Transverse colon (tissue), 4 donors: ENCODE data around the gene CYGB. TPM values are rescaled to one million over a fixed set of nuclear protein-coding genes. Genes with fewer than 3 reads are reported as not detected.

Experiments
- DNase-seq: peaks from one replicate; pipeline ENCODE4 v3.0.0-alpha.2; 2019
- H3K27ac ChIP-seq, 4 donors: fragments of 200-600 bp; sonication (generic); 2 replicates each; pipeline ENCODE4 v1.5.1; 2016 to 2018; ENCODE audit warnings: inconsistent platforms in 4 of 4
- H3K27me3 ChIP-seq: fragments of 200-600 bp; sonication (generic); 2 replicates; pipeline ENCODE4 v1.5.1; 2017; ENCODE audit warnings: inconsistent platforms
- H3K36me3 ChIP-seq, 4 donors: fragments of 200-600 bp; sonication (generic); 2 replicates each; pipeline ENCODE4 v1.5.1; 2017 to 2019; ENCODE audit warnings: inconsistent platforms in 4 of 4
- H3K4me1 ChIP-seq, 4 donors: fragments of 200-600 bp; sonication (generic); 2 replicates each; pipeline ENCODE4 v1.5.1; 2017 to 2020; ENCODE audit warnings: inconsistent platforms in 4 of 4
- H3K4me3 ChIP-seq, 4 donors: fragments of 200-600 bp; sonication (generic); 1 replicate in 1 of 4; 2 replicates in 3 of 4; pipeline versions ENCODE4 v1.5.1 to v1.6.1; 2017 to 2019; ENCODE audit warnings: inconsistent platforms in 4 of 4
- H3K9me3 ChIP-seq, 2 donors: fragments of 200-600 bp; sonication (generic); 2 replicates each; pipeline ENCODE4 v1.5.1; 2017 to 2019; ENCODE audit warnings: inconsistent platforms in 2 of 2
- CTCF ChIP-seq, 5 experiments: fragments of 200-600 bp in 3 of 5; fragments of 450-650 bp in 2 of 5; sonication (generic) in 3 of 5; IDR thresholded peaks; 1 replicate in 2 of 5; 2 replicates in 3 of 5; pipeline ENCODE4 v1.5.1; 2016 to 2017; ENCODE audit warnings: antibody characterized with exemption in 5 of 5, inconsistent platforms in 3 of 5, mild to moderate bottlenecking in 2 of 5, moderate library complexity in 1 of 5
- EP300 ChIP-seq: sonication (generic); formaldehyde crosslinking; IDR thresholded peaks from one replicate; pipeline ENCODE4 v1.6.1; 2017; ENCODE audit warnings: antibody characterized with exemption, low read depth
- POLR2A ChIP-seq: fragments of 450-650 bp; IDR thresholded peaks from one replicate; pipeline ENCODE4 v1.6.1; 2016; ENCODE audit warnings: antibody characterized with exemption, mild to moderate bottlenecking, moderate library complexity
- POLR2AphosphoS5 ChIP-seq, 3 donors: sonication (generic); formaldehyde crosslinking; IDR thresholded peaks; one replicate each; pipeline ENCODE4 v1.6.1; 2016; ENCODE audit warnings: antibody characterized with exemption in 3 of 3
- WGBS, 2 donors: methylation state at CpG; one replicate each; pipeline ENCODE4 v1.1.5; 2018; ENCODE audit warnings: low coverage in 1 of 2; 5-methylcytosine and 5-hydroxymethylcytosine counted together
- in situ Hi-C, 4 donors: fragments of 200-750 bp; cut with MboI; loops; one replicate each; pipeline versions ENCODE4 v1.15.0 to v1.15.1; 2017; ENCODE audit warnings: low sequenced_read_pairs in 3 of 4, low pct_ligation_motif_present in 1 of 4, low pct_unique_long_range_greater_than_20kb in 1 of 4
- intact Hi-C: fragments of 100-400 bp; cut with DNase I; formaldehyde crosslinking; loops from one replicate; pipeline ENCODE4 v1.15.1; 2023; ENCODE audit warnings: low total_unique reads
- total RNA-seq, 4 donors: library from RNA; depleted of rRNA; stranded (reverse); fragments of >200 nt; gene quantifications; one replicate each; pipeline ENCODE4 v1.1.0, GENCODE V29; 2016

CYGB gene
- total RNA-seq, 4 donors from 2014 or later = 7.5 to 20.1 (median 11.3) TPM

- H3K4me1 ChIP-seq = peaks cover 13 to 40% (median 26%) of the 10 kb centered on the region in 4 donors
- in situ Hi-C loops (loop anchor here in 1 of 4 donors (25.0 kb wide), 1 partner anchor 170 kb away; the partner anchor contains the start of gene MXRA7), intact Hi-C loops (loop anchor here (5.0 kb wide), 1 partner anchor 1665 kb away; no protein-coding TSS in a partner anchor)
- H3K27me3 ChIP-seq = peaks cover 34% of the 10 kb centered on the region
- H3K27ac ChIP-seq = peak overlapping the region in 1 of 4 donors; percentile 26
- 83 to 91% methylated on average over 6 to 10 of the region's 10 CpGs for WGBS, 2 donors
- DNase-seq = no peak
- no peak overlapping the region for H3K4me3 ChIP-seq
- no peaks in the 10 kb centered on the region for H3K36me3 ChIP-seq
- TF ChIP-seq CTCF (IDR thresholded peaks at IDR 0.05) (no peak), POLR2A (no peak), EP300 (no peak), POLR2AphosphoS5 (IDR thresholded peaks at IDR 0.05) (no peak)
- H3K9me3 ChIP-seq = no peaks in the 10 kb centered on the region
Observed at GRCh38 chr17:76542566-76542971, 5.1 kb upstream of the CYGB start.

- TF ChIP-seq POLR2AphosphoS5 (IDR thresholded peaks at IDR 0.05) (no peak), POLR2A (no peak), CTCF (IDR thresholded peaks at IDR 0.05) (no peak), EP300 (no peak)
- in situ Hi-C loops = loop anchor here in 1 of 4 donors (25.0 kb wide), 1 partner anchor 170 kb away; the partner anchor contains the start of gene MXRA7
- Histone ChIP-seq H3K4me3 (no peak overlapping the region), H3K27me3 (peaks cover 39% of the 10 kb centered on the region), H3K27ac (peak overlapping the region; percentile 26 to 56 (median 39)), H3K36me3 (no peaks in the 10 kb centered on the region), H3K9me3 (no peaks in the 10 kb centered on the region), H3K4me1 (peaks cover 10 to 41% (median 26%) of the 10 kb centered on the region in 4 donors)
- WGBS, 2 donors = 86 to 92% methylated on average over 5 to 10 of the region's 10 CpGs
- intact Hi-C loops = loop anchor here (5.0 kb wide), 1 partner anchor 1665 kb away; no protein-coding TSS in a partner anchor
- DNase-seq = no peak
Observed at GRCh38 chr17:76541739-76542454, 4.4 kb upstream of the CYGB start.

- peaks cover 50% of the 10 kb centered on the region for H3K27me3 ChIP-seq
- H3K4me3 ChIP-seq = peak overlapping the region; percentile 9 to 41 (median 16)
- H3K27ac ChIP-seq = peak overlapping the region; percentile 36 to 60 (median 58)
- no peaks in the 10 kb centered on the region for H3K36me3 ChIP-seq
- TF ChIP-seq EP300 (no peak), CTCF (IDR thresholded peaks at IDR 0.05) (peak in 3 of 5 experiments; percentile 18 to 51 (median 40)), POLR2A (no peak), POLR2AphosphoS5 (IDR thresholded peaks at IDR 0.05) (peak in 2 of 3 donors; percentile 48 to 58)
- 16 to 80% methylated on average over 1 to 27 of the region's 27 CpGs for WGBS, 2 donors
- intact Hi-C loops (loop anchor here (5.0 kb wide), 1 partner anchor 1663 kb away; no protein-coding TSS in a partner anchor), in situ Hi-C loops (loop anchor here in 1 of 4 donors (25.0 kb wide), 1 partner anchor 172 kb away; the partner anchor contains the start of gene MXRA7)
- peaks cover 5 to 39% (median 23%) of the 10 kb centered on the region in 4 donors for H3K4me1 ChIP-seq
- H3K9me3 ChIP-seq = no peaks in the 10 kb centered on the region
- peak; percentile 91 for DNase-seq
Observed at GRCh38 chr17:76540381-76541300, 3.1 kb upstream of the CYGB start.
